HepG2 (cell line): ENCODE data around the gene MAP2K5. TPM values are rescaled to one million over a fixed set of nuclear protein-coding genes. Genes with fewer than 3 reads are reported as not detected.

Source experiments
- ATAC-seq: fragments of 200-7000 bp; cut with Tn5 transposase; 3 replicates; pipeline ENCODE4 v1.9.1; 2020; ENCODE audit warnings: mild to moderate bottlenecking, moderate library complexity
- BruUV-seq: library from RNA; stranded (reverse); fragments of 400-500 nt; replicated peaks from 2 replicates; lab custom pipeline; 2021; lab: Mats Ljungman, UMichigan
- CTCF ChIA-PET: fragments of 300-600 bp; formaldehyde crosslinking; extraction: SDS; loops from one replicate; lab custom pipeline; 2021; ENCODE audit warnings: low total read pairs, inconsistent platforms, low intra/inter-chr PET ratio; lab: Yijun Ruan, JAX
- POLR2A ChIA-PET: fragments of 350-600 bp; sonication (Branson Sonifier 250); formaldehyde crosslinking; loops from one replicate; lab custom pipeline; 2020; ENCODE audit warnings: antibody characterized with exemption, inconsistent platforms; lab: Yijun Ruan, JAX
- DNase-seq: peaks from one replicate; pipeline ENCODE4 v3.0.0-alpha.2; 2015; ENCODE audit warnings: low spot score
- FAIRE-seq: peaks from 3 replicates; lab custom pipeline; 2011; peaks lifted over from hg19 to GRCh38; lab: Jason Lieb, UNC
- H2AFZ ChIP-seq: one replicate; pipeline ENCODE4 v1.6.1; 2011; ENCODE audit warnings: low read length, inconsistent platforms
- H3K27ac ChIP-seq: fragments of 300-600 bp; 3 replicates; pipeline ENCODE4 v1.8.0; 2011; ENCODE audit warnings: mixed run types, mild to moderate bottlenecking, mixed read lengths, low read length, inconsistent platforms; ENCODE audit not compliant: insufficient read depth; ENCODE audit errors: extremely low read length
- H3K27me3 ChIP-seq, 2 experiments: fragments of 200-600 bp in 1 of 2; 2 replicates in 1 of 2; 3 replicates in 1 of 2; pipeline versions ENCODE4 v1.6.0 to v1.8.0; 2011; ENCODE audit warnings: low read length in 2 of 2, mild to moderate bottlenecking in 2 of 2, moderate library complexity in 2 of 2, inconsistent platforms in 1 of 2; ENCODE audit not compliant: insufficient read depth in 2 of 2, control insufficient read depth in 1 of 2
- H3K36me3 ChIP-seq, 2 experiments: fragments of 200-600 bp in 1 of 2; replicated peaks in 1 of 2; 2 replicates in 1 of 2; 3 replicates in 1 of 2; pipeline versions ENCODE4 v1.5.1 to v1.8.0; 2011; ENCODE audit warnings: low read length in 2 of 2, inconsistent platforms in 1 of 2; ENCODE audit not compliant: insufficient read depth in 2 of 2, control insufficient read depth in 1 of 2
- H3K4me1 ChIP-seq: 2 replicates; pipeline ENCODE4 v1.5.1; 2012; ENCODE audit warnings: low read length, inconsistent platforms; ENCODE audit not compliant: insufficient read depth
- H3K4me2 ChIP-seq: 2 replicates; pipeline ENCODE4 v1.6.0; 2011; ENCODE audit warnings: low read depth, low read length, inconsistent platforms
- H3K4me3 ChIP-seq, 3 experiments: fragments of 200-600 bp in 1 of 3; sonication (generic), shearing (Covaris generic) in 1 of 3; replicated peaks in 1 of 3; 2 replicates each; pipeline ENCODE4 v1.5.1; 2011 to 2016; ENCODE audit warnings: low read length in 3 of 3, inconsistent platforms in 2 of 3, low read depth in 2 of 3, mild to moderate bottlenecking in 2 of 3, control low read depth in 1 of 3, mixed read lengths in 1 of 3; ENCODE audit not compliant: insufficient read depth in 1 of 3
- H3K79me2 ChIP-seq: one replicate; pipeline ENCODE4 v1.6.1; 2011; ENCODE audit warnings: low read length, inconsistent platforms; ENCODE audit not compliant: insufficient read depth
- H3K9ac ChIP-seq: 2 replicates; pipeline ENCODE4 v1.6.0; 2011; ENCODE audit warnings: mild to moderate bottlenecking, low read depth, low read length, inconsistent platforms; ENCODE audit not compliant: insufficient read depth
- H3K9me3 ChIP-seq: 2 replicates; pipeline ENCODE4 v1.5.1; 2012; ENCODE audit warnings: mild to moderate bottlenecking, low read length
- H4K20me1 ChIP-seq: 2 replicates; pipeline ENCODE4 v1.6.0; 2011; ENCODE audit warnings: inconsistent platforms, mild to moderate bottlenecking, low read length, moderate library complexity; ENCODE audit not compliant: insufficient read depth
- EED ChIP-seq: sonication (generic); formaldehyde crosslinking; IDR thresholded peaks from 2 replicates; pipeline ENCODE4 v1.5.0; 2020; ENCODE audit warnings: mild to moderate bottlenecking, missing genetic modification reagents
- EHMT2 ChIP-seq: fragments of 200-600 bp; sonication (generic); IDR thresholded peaks from 2 replicates; pipeline ENCODE4 v1.7.0; 2017; ENCODE audit warnings: antibody characterized with exemption, low read depth, low read length, borderline replicate concordance
- FOXO1 ChIP-seq: sonication (generic); formaldehyde crosslinking; IDR thresholded peaks from 2 replicates; pipeline ENCODE4 v1.4.0; 2020; ENCODE audit warnings: missing genetic modification reagents
- GTF2F1 ChIP-seq: fragments of 150-350 bp; IDR thresholded peaks from 2 replicates; pipeline ENCODE4 v1.6.1; 2014; ENCODE audit warnings: low read length
- PPARG ChIP-seq: conservative IDR thresholded peaks from 2 replicates; pipeline ENCODE4 v1.6.1; 2016; ENCODE audit warnings: missing biosample characterization, missing genetic modification reagents
- RARG ChIP-seq: sonication (generic); formaldehyde crosslinking; IDR thresholded peaks from 2 replicates; pipeline ENCODE4 v1.4.0; 2020; ENCODE audit warnings: low read depth, mild to moderate bottlenecking, missing genetic modification reagents
- RBM22 ChIP-seq: fragments of 200-400 bp; formaldehyde crosslinking; optimal IDR thresholded peaks from 2 replicates; pipeline ENCODE3; 2017; ENCODE audit warnings: mild to moderate bottlenecking, low read length, moderate library complexity
- SALL1 ChIP-seq: sonication (generic); formaldehyde crosslinking; IDR thresholded peaks from 2 replicates; pipeline ENCODE4 v1.8.0; 2022; ENCODE audit warnings: mild to moderate bottlenecking, missing genetic modification reagents
- SCMH1 ChIP-seq: sonication (generic); formaldehyde crosslinking; IDR thresholded peaks from 2 replicates; pipeline ENCODE4 v1.9.0; 2021; ENCODE audit warnings: missing genetic modification reagents, mild to moderate bottlenecking, borderline replicate concordance
- YEATS4 ChIP-seq: sonication (generic); formaldehyde crosslinking; IDR thresholded peaks from 2 replicates; pipeline ENCODE4 v1.4.0; 2020; ENCODE audit warnings: missing genetic modification reagents, borderline replicate concordance
- ZNF138 ChIP-seq: sonication (generic); formaldehyde crosslinking; IDR thresholded peaks from 2 replicates; pipeline ENCODE4 v1.5.0; 2020; ENCODE audit warnings: mild to moderate bottlenecking, low read depth, missing genetic modification reagents
- ZNF292 ChIP-seq: sonication (generic); formaldehyde crosslinking; IDR thresholded peaks from 2 replicates; pipeline ENCODE4 v1.8.1; 2022; ENCODE audit warnings: mild to moderate bottlenecking, low read depth, missing genetic modification reagents, borderline replicate concordance
- ZNF326 ChIP-seq: sonication (generic); formaldehyde crosslinking; IDR thresholded peaks from 2 replicates; pipeline ENCODE4 v1.4.0; 2020; ENCODE audit warnings: missing genetic modification reagents, borderline replicate concordance
- ZNF543 ChIP-seq: sonication (generic); formaldehyde crosslinking; IDR thresholded peaks from 2 replicates; pipeline ENCODE4 v1.4.0; 2020; ENCODE audit warnings: mild to moderate bottlenecking, missing genetic modification reagents
- ZNF570 ChIP-seq: sonication (generic); formaldehyde crosslinking; IDR thresholded peaks from 2 replicates; pipeline ENCODE4 v1.4.0; 2020; ENCODE audit warnings: mild to moderate bottlenecking, missing genetic modification reagents, borderline replicate concordance
- WGBS: methylation state at CpG from one replicate; pipeline ENCODE4 v1.1.6; 2017; ENCODE audit warnings: low lambda C conversion rate; 5-methylcytosine and 5-hydroxymethylcytosine counted together
- in situ Hi-C: cut with HindIII; loops from 2 replicates; pipeline ENCODE4 v1.10.0; 2017; ENCODE audit warnings: low pct_unique_long_range_greater_than_20kb; ENCODE audit not compliant: extremely low pct_ligation_motif_present
- intact Hi-C: fragments of 100-400 bp; cut with micrococcal nuclease; formaldehyde crosslinking; loops from one replicate; pipeline ENCODE4 v1.10.0; 2022; ENCODE audit not compliant: unreplicated experiment
- polyA plus RNA-seq, 8 experiments: library from polyadenylated mRNA; depleted of rRNA in 3 of 8; stranded (reverse) in 7 of 8; unstranded in 1 of 8; fragments of >200 nt; fragmentation: Illumina TruSeq in 4 of 8; extraction: Trizol in 4 of 8; gene quantifications; 2 replicates each; pipeline versions ENCODE4 v1.2.1 to v1.2.3, GENCODE V29; 2011 to 2016; ENCODE audit warnings: low read depth in 4 of 8, missing spikeins in 1 of 8, mixed read lengths in 1 of 8; ENCODE audit not compliant: insufficient read depth in 1 of 8
- total RNA-seq, 5 experiments: library from RNA; depleted of rRNA; stranded (reverse); fragments of >200 nt; fragmentation: Illumina TruSeq; extraction: Trizol; gene quantifications; 2 replicates each; pipeline ENCODE4 v1.2.3, GENCODE V29; 2016; ENCODE audit warnings: low read depth in 1 of 5
- TF ChIP-seq, protein P1 (sequence below): IDR thresholded peaks from 2 replicates; pipeline ENCODE4 v1.6.1; 2016; ENCODE audit warnings: low read depth, control low read depth
- TF ChIP-seq, protein P2 (sequence below): sonication (generic); formaldehyde crosslinking; IDR thresholded peaks from 2 replicates; pipeline ENCODE4 v1.5.1; 2020; ENCODE audit warnings: mild to moderate bottlenecking, missing genetic modification reagents, borderline replicate concordance

Gene MAP2K5
- total and polyA plus RNA-seq, 2 of the 13 experiments (the other 11 are each of a cell fraction or from before 2014, with no cell fraction given) = 4.0 to 4.3 TPM

GRCh38 chr15:67564021-67564967, 21.8 kb downstream of the MAP2K5 start:
- no peak overlapping the region for H3K27ac ChIP-seq
- H3K9me3 ChIP-seq = no peaks in the 10 kb centered on the region
- ChIA-PET POLR2A (no interaction called here), CTCF (no interaction called here)
- no peaks in the 10 kb centered on the region for H3K4me1 ChIP-seq
- whole genome bisulfite sequencing = 76% methylated on average over 2 of the region's 2 CpGs
- no peak overlapping the region for H3K4me3 ChIP-seq
- TF ChIP-seq RBM22 (no peak), SCMH1 (CRISPR knock-in tag) (no peak), ZNF138 (CRISPR knock-in tag) (no peak), ZNF326 (CRISPR knock-in tag) (no peak), SALL1 (no peak), YEATS4 (CRISPR knock-in tag) (no peak), EED (CRISPR knock-in tag) (no peak), ZNF543 (CRISPR knock-in tag) (no peak), EHMT2 (no peak), RARG (CRISPR knock-in tag) (no peak), PPARG (CRISPR knock-in tag) (no peak), ZNF570 (CRISPR knock-in tag) (no peak), ZNF292 (CRISPR knock-in tag) (no peak), FOXO1 (no peak), GTF2F1 (no peak)
- TF ChIP-seq, protein P1, sequence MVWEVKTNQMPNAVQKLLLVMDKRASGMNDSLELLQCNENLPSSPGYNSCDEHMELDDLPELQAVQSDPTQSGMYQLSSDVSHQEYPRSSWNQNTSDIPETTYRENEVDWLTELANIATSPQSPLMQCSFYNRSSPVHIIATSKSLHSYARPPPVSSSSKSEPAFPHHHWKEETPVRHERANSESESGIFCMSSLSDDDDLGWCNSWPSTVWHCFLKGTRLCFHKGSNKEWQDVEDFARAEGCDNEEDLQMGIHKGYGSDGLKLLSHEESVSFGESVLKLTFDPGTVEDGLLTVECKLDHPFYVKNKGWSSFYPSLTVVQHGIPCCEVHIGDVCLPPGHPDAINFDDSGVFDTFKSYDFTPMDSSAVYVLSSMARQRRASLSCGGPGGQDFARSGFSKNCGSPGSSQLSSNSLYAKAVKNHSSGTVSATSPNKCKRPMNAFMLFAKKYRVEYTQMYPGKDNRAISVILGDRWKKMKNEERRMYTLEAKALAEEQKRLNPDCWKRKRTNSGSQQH (CRISPR knock-in tag) = no peak
- TF ChIP-seq, protein P2, sequence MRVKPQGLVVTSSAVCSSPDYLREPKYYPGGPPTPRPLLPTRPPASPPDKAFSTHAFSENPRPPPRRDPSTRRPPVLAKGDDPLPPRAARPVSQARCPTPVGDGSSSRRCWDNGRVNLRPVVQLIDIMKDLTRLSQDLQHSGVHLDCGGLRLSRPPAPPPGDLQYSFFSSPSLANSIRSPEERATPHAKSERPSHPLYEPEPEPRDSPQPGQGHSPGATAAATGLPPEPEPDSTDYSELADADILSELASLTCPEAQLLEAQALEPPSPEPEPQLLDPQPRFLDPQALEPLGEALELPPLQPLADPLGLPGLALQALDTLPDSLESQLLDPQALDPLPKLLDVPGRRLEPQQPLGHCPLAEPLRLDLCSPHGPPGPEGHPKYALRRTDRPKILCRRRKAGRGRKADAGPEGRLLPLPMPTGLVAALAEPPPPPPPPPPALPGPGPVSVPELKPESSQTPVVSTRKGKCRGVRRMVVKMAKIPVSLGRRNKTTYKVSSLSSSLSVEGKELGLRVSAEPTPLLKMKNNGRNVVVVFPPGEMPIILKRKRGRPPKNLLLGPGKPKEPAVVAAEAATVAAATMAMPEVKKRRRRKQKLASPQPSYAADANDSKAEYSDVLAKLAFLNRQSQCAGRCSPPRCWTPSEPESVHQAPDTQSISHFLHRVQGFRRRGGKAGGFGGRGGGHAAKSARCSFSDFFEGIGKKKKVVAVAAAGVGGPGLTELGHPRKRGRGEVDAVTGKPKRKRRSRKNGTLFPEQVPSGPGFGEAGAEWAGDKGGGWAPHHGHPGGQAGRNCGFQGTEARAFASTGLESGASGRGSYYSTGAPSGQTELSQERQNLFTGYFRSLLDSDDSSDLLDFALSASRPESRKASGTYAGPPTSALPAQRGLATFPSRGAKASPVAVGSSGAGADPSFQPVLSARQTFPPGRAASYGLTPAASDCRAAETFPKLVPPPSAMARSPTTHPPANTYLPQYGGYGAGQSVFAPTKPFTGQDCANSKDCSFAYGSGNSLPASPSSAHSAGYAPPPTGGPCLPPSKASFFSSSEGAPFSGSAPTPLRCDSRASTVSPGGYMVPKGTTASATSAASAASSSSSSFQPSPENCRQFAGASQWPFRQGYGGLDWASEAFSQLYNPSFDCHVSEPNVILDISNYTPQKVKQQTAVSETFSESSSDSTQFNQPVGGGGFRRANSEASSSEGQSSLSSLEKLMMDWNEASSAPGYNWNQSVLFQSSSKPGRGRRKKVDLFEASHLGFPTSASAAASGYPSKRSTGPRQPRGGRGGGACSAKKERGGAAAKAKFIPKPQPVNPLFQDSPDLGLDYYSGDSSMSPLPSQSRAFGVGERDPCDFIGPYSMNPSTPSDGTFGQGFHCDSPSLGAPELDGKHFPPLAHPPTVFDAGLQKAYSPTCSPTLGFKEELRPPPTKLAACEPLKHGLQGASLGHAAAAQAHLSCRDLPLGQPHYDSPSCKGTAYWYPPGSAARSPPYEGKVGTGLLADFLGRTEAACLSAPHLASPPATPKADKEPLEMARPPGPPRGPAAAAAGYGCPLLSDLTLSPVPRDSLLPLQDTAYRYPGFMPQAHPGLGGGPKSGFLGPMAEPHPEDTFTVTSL = no peak
- ATAC-seq = no peak
- intact Hi-C loops (no loop called here), in situ Hi-C loops (no loop called here)
- no peak overlapping the region for H2AFZ ChIP-seq
- no peaks in the 10 kb centered on the region for H3K27me3 ChIP-seq
- no peak overlapping the region for H3K4me2 ChIP-seq
- H3K36me3 ChIP-seq = no peaks in the 10 kb centered on the region
- BruUV-seq = no TSS peak
- no peak for DNase-seq
- no peak overlapping the region for H3K9ac ChIP-seq
- H4K20me1 ChIP-seq = no peaks in the 10 kb centered on the region; the same call in 1 of the 2 replicates
- H3K79me2 ChIP-seq = no peaks in the 10 kb centered on the region
- no peak for FAIRE-seq
